AG04450 (cell line): ENCODE measurements around the gene ZDHHC16. TPM values are rescaled to one million over a fixed set of nuclear protein-coding genes. Genes with fewer than 3 reads are reported as not detected.
"Not testable (repeated sequence)": the region's sequence is repeated elsewhere in the genome, so short reads cannot be mapped to it uniquely, and the experiment has no call there.

ENCODE experiments used
- CTCF ChIA-PET: fragments of 300-600, 350-600 bp; formaldehyde crosslinking; extraction: SDS; loops from one replicate; lab custom pipeline; 2022; ENCODE audit warnings: antibody characterized with exemption, inconsistent platforms; lab: Charles Lee
- POLR2A ChIA-PET: fragments of 350-600 bp; formaldehyde crosslinking; extraction: SDS; loops from one replicate; lab custom pipeline; 2021; ENCODE audit warnings: antibody characterized with exemption, inconsistent platforms; lab: Yijun Ruan, JAX
- DNase-seq: peaks from one replicate; pipeline ENCODE4 v3.0.0-alpha.2; 2011; ENCODE audit warnings: low read depth, low spot score
- H3K27ac ChIP-seq: one replicate; pipeline ENCODE4 v1.5.1; 2012; ENCODE audit warnings: low read depth, low read length, control low read depth
- H3K27me3 ChIP-seq: one replicate; pipeline ENCODE4 v1.6.0; 2012; ENCODE audit warnings: low read length; ENCODE audit not compliant: control insufficient read depth, insufficient read depth
- H3K4me3 ChIP-seq: 2 replicates; pipeline ENCODE4 v1.5.1; 2011; ENCODE audit warnings: mild to moderate bottlenecking, low read depth, low read length, control low read depth
- H3K9me3 ChIP-seq: 2 replicates; pipeline ENCODE4 v1.5.1; 2012; ENCODE audit warnings: low read length; ENCODE audit not compliant: control insufficient read depth, insufficient read depth
- polyA plus RNA-seq: library from polyadenylated mRNA; depleted of rRNA; stranded (reverse); fragments of >200 nt; gene quantifications from 2 replicates; pipeline ENCODE4 v1.2.3, GENCODE V29; 2011
- TF ChIP-seq, protein P1 (sequence below): IDR thresholded peaks from 2 replicates; pipeline ENCODE4 v1.5.1; 2011; ENCODE audit warnings: low read depth, low read length, control low read depth, inconsistent platforms

Gene ZDHHC16
- polyA plus RNA-seq, 1 experiment, result 64.5 TPM

DNA sequence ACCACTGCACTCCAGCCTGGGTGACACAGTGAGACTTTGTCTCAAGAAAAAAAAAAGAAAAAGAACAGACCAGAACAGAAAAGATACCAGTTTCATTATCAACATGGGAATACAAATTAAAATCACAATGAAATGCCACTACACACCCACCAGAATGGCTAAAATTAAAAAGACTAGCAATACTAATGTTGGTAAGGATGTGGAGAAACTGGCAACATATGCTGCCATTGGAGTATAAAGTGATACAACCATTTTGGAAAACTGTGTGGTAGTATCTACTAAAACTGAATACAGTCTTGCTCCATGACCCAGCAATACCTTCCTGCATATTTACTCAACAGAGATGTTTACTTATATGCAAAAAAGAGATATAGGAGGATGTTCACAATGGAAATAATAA is 41.9 kb upstream of the ZDHHC16 start:
- POLR2A ChIA-PET, result no interaction called here
- no peak for DNase-seq
- CTCF ChIA-PET, result interaction anchor here (0.8 kb wide), 1 partner anchor 9 kb away, joined by 3 read pairs; no protein-coding TSS in a partner anchor
- no peak overlapping the region for H3K4me3 ChIP-seq
- H3K27ac ChIP-seq, result no peak overlapping the region
- H3K9me3 ChIP-seq, result no peaks in the 10 kb centered on the region
- H3K27me3 ChIP-seq, result no peaks in the 10 kb centered on the region
- TF ChIP-seq, protein P1, sequence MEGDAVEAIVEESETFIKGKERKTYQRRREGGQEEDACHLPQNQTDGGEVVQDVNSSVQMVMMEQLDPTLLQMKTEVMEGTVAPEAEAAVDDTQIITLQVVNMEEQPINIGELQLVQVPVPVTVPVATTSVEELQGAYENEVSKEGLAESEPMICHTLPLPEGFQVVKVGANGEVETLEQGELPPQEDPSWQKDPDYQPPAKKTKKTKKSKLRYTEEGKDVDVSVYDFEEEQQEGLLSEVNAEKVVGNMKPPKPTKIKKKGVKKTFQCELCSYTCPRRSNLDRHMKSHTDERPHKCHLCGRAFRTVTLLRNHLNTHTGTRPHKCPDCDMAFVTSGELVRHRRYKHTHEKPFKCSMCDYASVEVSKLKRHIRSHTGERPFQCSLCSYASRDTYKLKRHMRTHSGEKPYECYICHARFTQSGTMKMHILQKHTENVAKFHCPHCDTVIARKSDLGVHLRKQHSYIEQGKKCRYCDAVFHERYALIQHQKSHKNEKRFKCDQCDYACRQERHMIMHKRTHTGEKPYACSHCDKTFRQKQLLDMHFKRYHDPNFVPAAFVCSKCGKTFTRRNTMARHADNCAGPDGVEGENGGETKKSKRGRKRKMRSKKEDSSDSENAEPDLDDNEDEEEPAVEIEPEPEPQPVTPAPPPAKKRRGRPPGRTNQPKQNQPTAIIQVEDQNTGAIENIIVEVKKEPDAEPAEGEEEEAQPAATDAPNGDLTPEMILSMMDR, result no peak

DNA sequence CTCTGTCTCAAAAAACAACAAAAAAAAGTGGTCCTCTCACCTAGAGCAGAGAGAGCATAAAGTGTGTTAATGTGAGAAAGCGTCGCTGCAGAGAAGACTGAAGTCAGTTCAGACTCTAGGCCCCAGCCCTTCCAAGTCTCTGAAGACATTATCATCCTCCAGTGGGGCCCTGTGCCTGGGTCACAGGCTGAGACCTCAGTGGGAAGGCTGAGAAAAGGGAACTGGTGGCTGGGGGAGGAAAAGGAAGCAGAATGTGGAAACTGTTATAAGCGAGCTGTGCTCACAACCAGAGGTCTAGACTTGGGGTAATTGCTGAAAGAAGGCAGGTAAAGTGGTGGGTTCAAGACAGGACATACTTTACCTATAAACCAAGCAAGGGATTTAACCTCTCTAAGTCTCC is 39.9 kb upstream of the ZDHHC16 start:
- no peaks in the 10 kb centered on the region for H3K9me3 ChIP-seq
- H3K27me3 ChIP-seq, result no peaks in the 10 kb centered on the region
- ChIA-PET CTCF (interaction anchor here (0.6 to 2.4 kb wide), 5 partner anchors 10 to 257 kb away, joined by 3 to 9 read pairs (median 3); no protein-coding TSS in a partner anchor), POLR2A (no interaction called here)
- DNase-seq, result no peak
- no peak overlapping the region for H3K4me3 ChIP-seq
- H3K27ac ChIP-seq, result no peak overlapping the region
- TF ChIP-seq, protein P1, result no peak

DNA sequence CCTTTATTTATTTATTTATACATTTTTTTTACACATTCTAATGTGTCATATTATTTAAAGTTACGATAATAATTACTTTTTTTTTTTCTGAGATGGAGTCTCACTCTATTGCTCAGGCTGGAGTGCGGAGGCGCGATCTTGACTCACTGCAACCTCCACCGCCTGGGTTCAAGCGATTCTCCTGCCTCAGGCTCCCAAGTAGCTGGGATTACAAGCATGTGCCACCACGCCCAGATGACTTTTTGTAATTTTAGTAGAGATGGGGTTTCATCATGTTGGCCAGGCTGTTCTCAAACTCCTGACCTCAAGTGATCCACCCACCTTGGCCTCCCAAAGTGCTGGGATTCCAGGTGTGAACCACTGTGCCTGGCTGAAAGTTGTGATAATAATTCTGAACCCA is 39.5 kb upstream of the ZDHHC16 start:
- H3K27ac ChIP-seq, H3K4me3 ChIP-seq, H3K9me3 ChIP-seq, DNase-seq, H3K27me3 ChIP-seq: not testable (repeated sequence)
- ChIA-PET POLR2A (interaction anchor here (0.6 kb wide), 1 partner anchor 8 kb away, joined by 3 read pairs; no protein-coding TSS in a partner anchor), CTCF (interaction anchor here (0.6 to 2.4 kb wide), 6 partner anchors 10 to 257 kb away, joined by 3 to 9 read pairs (median 4); no protein-coding TSS in a partner anchor)

DNA sequence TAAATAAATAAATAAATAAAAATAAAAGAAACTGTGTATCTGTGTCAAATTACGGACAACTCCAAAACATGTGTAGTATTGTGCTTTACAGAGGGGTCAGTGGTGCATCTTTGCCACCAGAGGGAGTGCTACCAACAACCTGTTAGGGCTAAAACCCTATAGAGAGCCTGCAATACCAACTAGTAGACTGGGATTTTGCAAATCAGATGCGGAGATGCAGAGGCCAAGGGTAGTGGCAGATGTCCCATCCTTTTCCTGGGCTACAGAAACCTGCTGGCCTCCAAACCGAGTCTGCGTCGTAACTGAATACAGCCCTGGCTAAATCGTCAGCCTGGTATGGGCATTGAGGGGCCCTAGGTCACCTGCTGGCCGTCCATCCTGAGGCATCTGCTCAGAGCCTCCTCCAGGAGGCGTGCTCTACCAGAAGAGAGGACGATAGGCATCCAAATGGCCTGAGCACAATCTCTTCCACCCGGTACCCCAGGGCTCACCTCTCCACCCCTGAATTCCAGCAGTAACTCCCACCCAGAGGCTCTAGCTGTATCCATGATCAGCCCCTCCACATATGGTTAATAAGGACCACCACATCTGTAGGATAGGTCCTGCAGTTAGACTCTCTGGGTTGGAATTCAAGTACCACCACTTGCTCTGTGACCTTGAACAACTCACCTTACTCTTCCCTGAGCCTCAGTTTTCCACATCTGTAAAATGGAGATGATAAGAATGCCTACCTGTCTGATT is 38.6 kb upstream of the ZDHHC16 start:
- Histone ChIP-seq H3K27ac (no peak overlapping the region), H3K9me3 (no peaks in the 10 kb centered on the region), H3K27me3 (no peaks in the 10 kb centered on the region), H3K4me3 (no peak overlapping the region)
- TF ChIP-seq, protein P1, result peak; percentile 78
- ChIA-PET POLR2A (no interaction called here), CTCF (interaction anchor here (0.6 to 2.4 kb wide), 10 partner anchors 9 to 219 kb away, joined by 3 to 9 read pairs (median 4); no protein-coding TSS in a partner anchor)
- peak; percentile 57 for DNase-seq

DNA sequence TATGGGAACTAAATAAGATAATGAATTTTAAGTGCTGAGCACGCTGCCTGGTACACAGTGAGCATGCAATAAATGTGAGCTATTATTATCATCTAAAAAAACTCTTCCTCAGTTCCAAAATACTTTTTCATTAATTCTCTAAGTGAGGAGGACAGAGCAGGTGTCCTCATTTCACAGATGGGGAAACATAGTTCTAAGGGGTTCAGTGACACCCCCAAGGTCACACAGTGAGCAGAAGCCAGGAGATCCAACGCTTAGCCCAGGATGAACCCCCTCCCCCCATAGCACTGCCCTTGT is 38.1 kb upstream of the ZDHHC16 start:
- CTCF ChIA-PET, result interaction anchor here (0.5 to 2.4 kb wide), 7 partner anchors 13 to 146 kb away, joined by 3 to 9 read pairs (median 4); no protein-coding TSS in a partner anchor

More for the DNA sequence above, 38.1 kb upstream of the ZDHHC16 start:
- DNase-seq, result no peak
- Histone ChIP-seq H3K4me3 (no peak overlapping the region), H3K9me3 (no peaks in the 10 kb centered on the region), H3K27ac (no peak overlapping the region), H3K27me3 (no peaks in the 10 kb centered on the region)
- TF ChIP-seq, protein P1, result no peak
- POLR2A ChIA-PET, result no interaction called here
